ENCODE results near the gene SPTB.

- TF ChIP-seq CTCF (IDR thresholded peaks at IDR 0.05; ENCODE audit: low read depth, low read length, poor library complexity, severe bottlenecking) (no peak), EZH2phosphoT487 (IDR thresholded peaks at IDR 0.05; ENCODE audit: borderline replicate concordance, low read length) (no peak)
These were observed 118.8 kb downstream of the SPTB start for GRCh38 chr14:64760916-64761315.

Data from DOHH2 (cell line).